Retinal pigment epithelial cell (primary cell): ENCODE data around the gene THY1.
"Not testable (repeated sequence)": the region's sequence is repeated elsewhere in the genome, so short reads cannot be mapped to it uniquely, and the experiment has no call there.

Source experiments
- DNase-seq: peaks from one replicate; pipeline ENCODE4 v3.0.0-alpha.2; 2010; ENCODE audit warnings: low read depth
- H3K4me3 ChIP-seq: 2 replicates; pipeline ENCODE4 v1.5.1; 2011; ENCODE audit warnings: mild to moderate bottlenecking, low read length, control low read depth, moderate library complexity
- TF ChIP-seq, protein P1 (sequence below): conservative IDR thresholded peaks from 2 replicates; pipeline ENCODE4 v1.5.1; 2011; ENCODE audit warnings: low read depth, low read length, control low read depth, inconsistent platforms

Gene THY1

DNA sequence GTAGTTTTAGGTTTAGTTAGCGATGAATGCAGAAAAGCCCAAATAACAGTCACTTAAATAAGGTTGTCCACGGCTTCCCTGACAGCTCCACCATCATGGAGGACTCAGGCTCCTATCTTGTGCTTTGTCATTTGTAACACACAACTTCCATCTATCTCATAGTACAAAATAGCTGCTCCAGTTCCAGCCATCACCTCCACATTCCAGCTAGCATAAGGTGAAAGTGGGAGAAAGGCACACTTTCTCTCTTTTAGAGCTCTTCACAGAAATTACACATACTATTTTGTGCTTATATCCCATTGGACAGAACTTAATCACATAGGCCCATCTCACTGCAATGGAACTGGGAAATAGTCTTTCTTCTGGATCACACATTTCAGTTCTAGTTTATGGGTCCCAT, 8.7 kb downstream of the THY1 start:
- TF ChIP-seq, protein P1, sequence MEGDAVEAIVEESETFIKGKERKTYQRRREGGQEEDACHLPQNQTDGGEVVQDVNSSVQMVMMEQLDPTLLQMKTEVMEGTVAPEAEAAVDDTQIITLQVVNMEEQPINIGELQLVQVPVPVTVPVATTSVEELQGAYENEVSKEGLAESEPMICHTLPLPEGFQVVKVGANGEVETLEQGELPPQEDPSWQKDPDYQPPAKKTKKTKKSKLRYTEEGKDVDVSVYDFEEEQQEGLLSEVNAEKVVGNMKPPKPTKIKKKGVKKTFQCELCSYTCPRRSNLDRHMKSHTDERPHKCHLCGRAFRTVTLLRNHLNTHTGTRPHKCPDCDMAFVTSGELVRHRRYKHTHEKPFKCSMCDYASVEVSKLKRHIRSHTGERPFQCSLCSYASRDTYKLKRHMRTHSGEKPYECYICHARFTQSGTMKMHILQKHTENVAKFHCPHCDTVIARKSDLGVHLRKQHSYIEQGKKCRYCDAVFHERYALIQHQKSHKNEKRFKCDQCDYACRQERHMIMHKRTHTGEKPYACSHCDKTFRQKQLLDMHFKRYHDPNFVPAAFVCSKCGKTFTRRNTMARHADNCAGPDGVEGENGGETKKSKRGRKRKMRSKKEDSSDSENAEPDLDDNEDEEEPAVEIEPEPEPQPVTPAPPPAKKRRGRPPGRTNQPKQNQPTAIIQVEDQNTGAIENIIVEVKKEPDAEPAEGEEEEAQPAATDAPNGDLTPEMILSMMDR, result no peak
- no peak for DNase-seq
- no peak overlapping the region for H3K4me3 ChIP-seq

DNA sequence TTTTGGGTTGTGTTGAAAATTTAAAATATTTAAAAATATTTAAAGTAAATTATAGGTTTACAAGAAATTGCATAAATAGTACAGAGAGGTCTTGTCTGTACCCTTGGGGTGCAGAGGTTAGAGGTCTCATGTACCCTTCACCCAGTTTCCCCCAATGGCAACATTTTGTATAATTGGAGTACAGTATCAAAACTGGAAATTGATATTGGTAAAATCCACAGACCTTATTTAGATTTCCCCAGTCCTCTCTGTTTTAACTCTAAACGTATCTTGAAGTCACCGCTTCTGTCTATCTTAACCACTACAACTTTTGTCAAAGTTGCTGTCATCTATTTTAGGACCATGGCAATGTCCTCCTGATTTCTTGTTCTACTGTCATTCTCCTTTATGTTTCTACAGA, 10.9 kb downstream of the THY1 start:
- H3K4me3 ChIP-seq, result no peak overlapping the region
- no peak for DNase-seq
- TF ChIP-seq, protein P1, result no peak

DNA sequence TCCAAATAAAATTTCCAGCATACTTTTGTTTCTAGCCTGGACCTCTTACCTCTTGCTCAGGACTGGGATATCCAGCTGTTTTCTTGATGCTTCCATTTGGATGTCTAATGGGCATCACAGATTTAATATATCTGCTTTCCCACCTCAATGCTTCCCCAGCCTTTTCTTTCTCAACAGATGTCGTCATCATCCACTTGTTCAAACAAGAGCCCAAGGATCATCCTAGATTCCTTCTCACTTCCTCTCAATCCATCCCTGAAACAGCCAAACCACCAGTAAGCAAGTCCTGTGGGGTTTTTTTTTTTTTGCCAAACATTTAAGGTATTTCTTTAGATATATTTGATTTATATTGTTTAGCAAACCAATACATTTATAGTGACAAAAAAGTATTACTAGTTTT, 12.5 kb downstream of the THY1 start:
- no peak for DNase-seq

DNA sequence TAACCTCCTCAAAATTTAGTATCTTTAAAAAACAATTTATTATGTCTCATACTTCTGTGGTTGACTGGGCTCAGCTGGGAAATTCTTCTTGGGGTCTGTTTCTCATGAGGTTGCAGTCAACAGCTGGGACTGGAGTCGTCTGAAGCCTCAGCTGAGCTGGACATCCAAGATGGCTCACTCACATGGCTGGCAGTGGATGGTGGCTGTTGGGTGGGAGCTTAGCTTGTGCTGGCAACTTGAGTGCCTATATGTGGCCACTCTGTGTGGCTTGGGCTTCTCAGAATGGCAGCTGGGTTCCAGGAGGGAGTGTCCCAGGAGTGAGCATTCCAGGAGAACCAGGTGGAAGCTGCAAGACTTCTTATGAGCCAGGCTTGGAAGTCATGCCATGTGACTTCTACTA, 13.2 kb downstream of the THY1 start:
- no peak overlapping the region for H3K4me3 ChIP-seq
- no peak for DNase-seq
- TF ChIP-seq, protein P1, result no peak

More for the DNA sequence above, 12.5 kb downstream of the THY1 start:
- H3K4me3 ChIP-seq, result no peak overlapping the region
- TF ChIP-seq, protein P1, result no peak

DNA sequence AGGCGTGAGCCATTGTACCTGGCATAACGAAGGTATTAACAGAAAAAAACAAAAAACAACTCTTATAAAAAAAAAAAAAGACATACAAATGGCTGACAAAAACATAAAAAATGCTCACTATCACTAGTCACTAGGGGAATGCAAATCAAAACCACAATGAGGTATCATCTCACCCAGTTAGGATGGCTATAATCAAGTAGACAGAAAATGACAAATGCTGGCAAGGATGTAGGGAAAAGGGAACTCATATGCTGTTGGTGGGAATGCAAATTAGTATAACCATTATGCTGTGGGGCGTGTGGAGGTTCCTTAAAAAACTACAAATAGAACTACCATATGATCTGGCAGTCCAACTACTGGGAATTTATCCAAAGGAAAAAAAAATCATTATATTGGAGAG, 17.0 kb downstream of the THY1 start:
- DNase-seq, result no peak
- no peak overlapping the region for H3K4me3 ChIP-seq
- TF ChIP-seq, protein P1, result no peak

DNA sequence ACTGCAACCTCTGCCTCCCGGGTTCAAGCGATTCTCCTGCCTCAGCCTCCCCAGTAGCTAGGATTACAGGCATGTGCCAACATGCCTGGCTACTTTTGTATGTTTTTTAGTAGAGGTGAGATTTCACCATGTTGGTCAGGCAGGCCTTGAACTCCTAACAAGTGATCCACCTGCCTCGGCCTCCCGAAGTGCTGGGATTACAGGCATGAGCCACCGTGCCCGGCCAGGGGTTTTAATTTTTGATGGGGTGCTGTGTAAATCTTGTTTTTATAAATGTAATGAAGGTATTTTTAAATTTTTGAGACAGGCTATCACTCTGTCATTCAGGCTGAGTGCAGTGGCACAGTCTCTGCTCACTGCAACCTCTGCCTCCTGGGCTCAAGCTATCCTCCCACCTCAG, 17.5 kb downstream of the THY1 start:
- not testable (repeated sequence) for DNase-seq, H3K4me3 ChIP-seq

DNA sequence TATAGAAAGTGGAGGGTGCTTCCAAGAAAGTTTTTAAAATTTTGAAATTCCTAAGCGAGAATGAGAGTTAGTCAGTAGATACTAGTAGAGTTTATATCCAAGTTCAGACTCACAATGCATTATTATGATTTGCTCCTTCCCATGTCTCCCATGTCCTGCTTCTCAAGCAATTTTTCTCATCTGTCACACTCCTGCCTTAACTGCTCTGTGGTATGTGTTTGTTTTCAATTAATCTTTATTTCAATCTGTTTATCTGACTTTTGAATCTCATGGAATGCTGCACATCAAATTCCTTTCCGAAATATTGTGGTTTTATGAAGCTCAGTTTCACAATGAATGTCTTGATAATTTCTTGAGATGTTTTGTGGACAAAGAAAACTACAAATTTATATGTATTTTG, 18.1 kb downstream of the THY1 start:
- TF ChIP-seq, protein P1, result no peak
- H3K4me3 ChIP-seq, result no peak overlapping the region
- no peak for DNase-seq

DNA sequence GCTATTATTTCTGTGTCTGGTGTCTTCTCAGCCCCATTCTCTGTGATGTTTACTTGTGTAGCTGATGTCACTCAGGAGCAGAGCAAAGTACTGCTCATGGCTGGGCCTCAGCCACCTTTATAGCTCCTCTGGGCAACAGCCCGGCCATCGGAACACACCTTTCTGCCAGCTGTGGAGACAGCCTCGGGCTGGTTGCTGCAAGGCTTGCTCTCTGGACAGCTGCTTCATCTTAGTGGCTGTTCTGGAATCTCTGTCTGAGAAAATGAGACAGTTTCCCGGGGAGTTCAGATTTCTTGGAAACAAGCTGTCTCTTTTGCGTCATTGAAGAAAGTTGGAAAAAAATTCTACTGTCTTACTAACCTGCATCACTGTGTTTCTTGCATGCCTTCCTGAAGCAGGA, 20.0 kb downstream of the THY1 start:
- H3K4me3 ChIP-seq, result no peak overlapping the region
- TF ChIP-seq, protein P1, result no peak
- no peak for DNase-seq
